Measurements from ENCODE around the gene POM121.
"Not testable (repeated sequence)": the region's sequence is repeated elsewhere in the genome, so short reads cannot be mapped to it uniquely, and the experiment has no call there.

The POM121 gene

DNA sequence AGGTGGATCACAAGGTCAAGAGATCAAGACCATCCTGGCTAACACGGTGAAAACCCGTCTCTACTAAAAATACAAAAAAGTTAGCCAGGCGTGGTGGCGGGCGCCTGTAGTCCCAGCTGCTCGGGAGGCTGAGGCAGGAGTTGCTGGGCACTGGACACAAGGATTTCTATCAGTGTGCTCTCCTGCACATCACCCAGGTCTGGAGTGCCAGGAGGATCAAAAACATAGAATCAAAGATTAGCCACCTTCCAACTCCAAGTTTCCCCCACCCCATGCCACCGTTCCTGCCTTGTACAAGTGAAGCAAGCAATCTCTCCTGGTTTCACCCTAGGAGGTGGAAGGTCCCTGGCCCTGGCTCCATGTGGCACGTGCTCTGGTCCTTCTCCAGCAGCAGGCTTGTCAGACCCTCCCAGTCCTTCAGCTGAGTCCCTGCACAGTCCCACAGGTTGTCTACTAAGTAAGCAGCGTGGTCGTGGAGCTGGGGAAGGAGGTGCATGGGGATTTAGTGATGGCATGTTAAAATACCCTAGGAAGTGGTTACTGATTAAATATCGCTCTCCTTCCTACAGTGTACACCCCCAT, 73.1 kb downstream of the POM121 start:
- DNase-seq (ENCODE audit: low spot score) = not testable (repeated sequence)

Data from activated CD4-positive, alpha-beta T cell treated with anti-CD3 and anti-CD28 coated beads, Interleukin-2, Interleukin-4, amounts not matched to agents 100 ng/mL and 50 ng/mL, durations not matched to agents 16 hours and 8 hours (primary cell).